Measurements from ENCODE around the gene LHX5.

Gene LHX5

DNA sequence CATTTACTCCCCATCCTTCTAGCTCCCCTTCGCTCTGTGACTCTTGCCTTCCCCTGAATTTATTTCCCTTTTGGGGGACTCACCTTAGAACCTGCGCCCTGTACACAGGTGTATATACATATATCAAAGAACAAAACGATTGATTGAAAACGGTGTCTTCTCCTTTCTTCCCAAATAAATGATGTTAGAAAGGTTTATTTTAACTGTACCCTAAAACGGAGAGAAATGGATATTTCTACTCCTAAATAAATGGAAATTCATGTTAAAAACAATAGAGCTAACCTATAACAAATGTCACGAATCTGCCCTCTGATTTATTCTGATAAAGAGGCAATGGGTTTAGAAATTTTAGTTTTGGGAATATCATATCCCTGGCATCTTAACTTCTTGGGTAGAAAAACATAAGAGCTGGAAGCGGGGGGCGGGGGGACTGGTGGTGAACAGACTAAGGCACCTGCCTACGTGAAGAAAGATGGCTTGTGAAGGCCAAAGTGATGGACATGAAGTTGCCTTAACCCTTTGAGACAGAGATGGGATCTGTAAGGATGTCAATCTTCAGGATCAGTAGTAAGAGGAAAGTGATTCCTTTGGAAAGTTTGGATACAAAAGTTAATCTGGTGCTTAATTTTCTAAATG is 8.8 kb upstream of the LHX5 start:
- Histone ChIP-seq H3K36me3 (ENCODE audit: low read length) (no peaks in the 10 kb centered on the region), H3K4me2 (ENCODE audit: low read depth, low read length, poor library complexity, severe bottlenecking) (no peak overlapping the region), H3F3A (ENCODE audit: insufficient read depth) (no peaks in the 10 kb centered on the region), H2AFZ (ENCODE audit: low read depth, low read length, severe bottlenecking) (no peak overlapping the region), H3K9ac (ENCODE audit: low read length) (no peak overlapping the region), H3K9me2 (replicated peaks; ENCODE audit: insufficient read depth, low read length) (no peaks in the 10 kb centered on the region), H4K20me1 (ENCODE audit: low read depth, low read length) (no peaks in the 10 kb centered on the region), H3K4me3 (ENCODE audit: insufficient read depth, low read length, poor library complexity, severe bottlenecking) (no peak overlapping the region), H3K79me2 (ENCODE audit: insufficient read depth, low read length) (no peaks in the 10 kb centered on the region), H3K27me3 (ENCODE audit: low read length) (no peaks in the 10 kb centered on the region), H3K27ac (ENCODE audit: low read depth, low read length) (no peak overlapping the region), H3K9me3 (ENCODE audit: insufficient read depth, low read length) (no peaks in the 10 kb centered on the region)
- TF ChIP-seq EZH2phosphoT487 (conservative IDR thresholded peaks at IDR 0.05; ENCODE audit: low read length), result no peak

DNA sequence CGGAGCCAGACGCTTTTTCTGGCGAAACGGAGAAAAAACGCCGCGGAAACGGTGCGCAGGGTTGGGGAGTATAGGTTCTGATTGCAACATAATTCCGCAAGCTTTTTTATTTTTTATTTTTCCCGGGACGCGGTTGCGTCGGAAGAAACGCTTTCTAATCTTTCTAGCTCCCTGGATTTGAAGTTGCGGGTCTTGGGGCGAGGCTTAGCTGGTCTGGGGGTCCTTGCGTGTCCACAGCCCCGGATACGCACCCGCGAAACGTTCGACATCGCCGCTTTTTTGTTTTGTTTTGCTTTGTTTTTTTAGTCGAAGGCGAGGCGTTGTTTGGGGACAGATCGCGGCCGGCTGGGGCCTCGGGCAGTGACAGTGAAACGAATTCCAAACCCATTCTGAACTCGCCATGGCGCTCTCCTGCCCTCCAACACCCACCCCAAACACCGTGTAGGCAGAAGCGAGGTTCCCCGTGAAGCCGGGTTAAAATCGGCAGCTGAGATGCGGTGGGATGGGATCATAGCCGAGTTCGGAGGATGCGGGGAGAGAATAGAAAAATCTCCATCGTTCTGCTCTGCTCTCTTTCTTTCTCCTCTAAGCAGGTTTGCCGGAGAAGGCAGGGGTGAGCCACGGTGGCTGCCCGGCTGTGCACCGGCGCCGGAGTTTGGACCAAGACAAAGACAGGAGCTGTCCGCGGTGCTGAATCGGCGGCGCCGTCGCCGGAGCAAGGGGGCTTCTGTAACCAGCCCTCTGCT is 8.1 kb upstream of the LHX5 start:
- TF ChIP-seq, protein P1, sequence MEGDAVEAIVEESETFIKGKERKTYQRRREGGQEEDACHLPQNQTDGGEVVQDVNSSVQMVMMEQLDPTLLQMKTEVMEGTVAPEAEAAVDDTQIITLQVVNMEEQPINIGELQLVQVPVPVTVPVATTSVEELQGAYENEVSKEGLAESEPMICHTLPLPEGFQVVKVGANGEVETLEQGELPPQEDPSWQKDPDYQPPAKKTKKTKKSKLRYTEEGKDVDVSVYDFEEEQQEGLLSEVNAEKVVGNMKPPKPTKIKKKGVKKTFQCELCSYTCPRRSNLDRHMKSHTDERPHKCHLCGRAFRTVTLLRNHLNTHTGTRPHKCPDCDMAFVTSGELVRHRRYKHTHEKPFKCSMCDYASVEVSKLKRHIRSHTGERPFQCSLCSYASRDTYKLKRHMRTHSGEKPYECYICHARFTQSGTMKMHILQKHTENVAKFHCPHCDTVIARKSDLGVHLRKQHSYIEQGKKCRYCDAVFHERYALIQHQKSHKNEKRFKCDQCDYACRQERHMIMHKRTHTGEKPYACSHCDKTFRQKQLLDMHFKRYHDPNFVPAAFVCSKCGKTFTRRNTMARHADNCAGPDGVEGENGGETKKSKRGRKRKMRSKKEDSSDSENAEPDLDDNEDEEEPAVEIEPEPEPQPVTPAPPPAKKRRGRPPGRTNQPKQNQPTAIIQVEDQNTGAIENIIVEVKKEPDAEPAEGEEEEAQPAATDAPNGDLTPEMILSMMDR (IDR thresholded peaks at IDR 0.05; ENCODE audit: insufficient read depth, low read length, poor library complexity, severe bottlenecking), result no peak
- TF ChIP-seq EZH2phosphoT487 (conservative IDR thresholded peaks at IDR 0.05; ENCODE audit: low read length), result no peak
- Histone ChIP-seq H3K9me3 (ENCODE audit: insufficient read depth, low read length) (no peaks in the 10 kb centered on the region), H2AFZ (ENCODE audit: low read depth, low read length, severe bottlenecking) (no peak overlapping the region), H3K27ac (ENCODE audit: low read depth, low read length) (no peak overlapping the region), H3K4me3 (ENCODE audit: insufficient read depth, low read length, poor library complexity, severe bottlenecking) (no peak overlapping the region), H3K79me2 (ENCODE audit: insufficient read depth, low read length) (no peaks in the 10 kb centered on the region), H4K20me1 (ENCODE audit: low read depth, low read length) (no peaks in the 10 kb centered on the region), H3K36me3 (ENCODE audit: low read length) (no peaks in the 10 kb centered on the region), H3K9me2 (replicated peaks; ENCODE audit: insufficient read depth, low read length) (no peaks in the 10 kb centered on the region), H3K4me2 (ENCODE audit: low read depth, low read length, poor library complexity, severe bottlenecking) (no peak overlapping the region), H3K9ac (ENCODE audit: low read length) (no peak overlapping the region), H3K27me3 (ENCODE audit: low read length) (no peaks in the 10 kb centered on the region), H3F3A (ENCODE audit: insufficient read depth) (no peaks in the 10 kb centered on the region)

DNA sequence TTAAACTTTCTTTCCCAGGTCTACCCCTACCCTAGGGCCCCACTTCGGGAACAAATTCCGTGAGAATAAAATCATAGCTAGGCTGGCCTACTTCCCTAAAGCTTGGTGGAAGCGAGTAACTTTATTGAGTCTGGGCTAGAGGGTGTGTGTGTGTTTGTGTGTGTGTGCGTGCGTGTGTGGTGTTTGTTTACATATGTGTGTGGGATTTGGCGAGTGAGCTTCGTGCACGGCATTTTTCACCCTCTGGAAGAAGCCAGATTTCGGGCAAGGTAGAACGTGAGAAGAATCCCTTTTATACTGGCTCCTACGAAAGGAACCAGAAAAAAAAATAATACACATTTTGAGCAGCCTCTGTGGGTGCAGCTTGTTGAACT is 7.5 kb upstream of the LHX5 start:
- Histone ChIP-seq H3K9ac (ENCODE audit: low read length) (no peak overlapping the region), H3K27ac (ENCODE audit: low read depth, low read length) (no peak overlapping the region)
- TF ChIP-seq EZH2phosphoT487 (conservative IDR thresholded peaks at IDR 0.05; ENCODE audit: low read length), result no peak
- TF ChIP-seq, protein P1 (IDR thresholded peaks at IDR 0.05; ENCODE audit: insufficient read depth, low read length, poor library complexity, severe bottlenecking), result no peak

More for the DNA sequence above, 7.5 kb upstream of the LHX5 start:
- Histone ChIP-seq H2AFZ (ENCODE audit: low read depth, low read length, severe bottlenecking) (no peak overlapping the region), H3K4me3 (ENCODE audit: insufficient read depth, low read length, poor library complexity, severe bottlenecking) (no peak overlapping the region), H3K4me2 (ENCODE audit: low read depth, low read length, poor library complexity, severe bottlenecking) (no peak overlapping the region), H3K27me3 (ENCODE audit: low read length) (no peaks in the 10 kb centered on the region), H3K79me2 (ENCODE audit: insufficient read depth, low read length) (no peaks in the 10 kb centered on the region), H4K20me1 (ENCODE audit: low read depth, low read length) (no peaks in the 10 kb centered on the region), H3F3A (ENCODE audit: insufficient read depth) (no peaks in the 10 kb centered on the region), H3K9me3 (ENCODE audit: insufficient read depth, low read length) (no peaks in the 10 kb centered on the region), H3K9me2 (replicated peaks; ENCODE audit: insufficient read depth, low read length) (no peaks in the 10 kb centered on the region), H3K36me3 (ENCODE audit: low read length) (no peaks in the 10 kb centered on the region)

All from SU-DHL-6 (cell line).